CD4-positive, alpha-beta T cell treated with Interferon gamma for 1 hour (primary cell): ENCODE data around the gene ECSIT.
A peak's percentile ranks its signal among the peaks of the same experiment; 100 is the strongest.

ENCODE experiments used
- DNase-seq: peaks from one replicate; pipeline ENCODE4 v3.0.0-alpha.2; 2020

Gene ECSIT

GRCh38 chr19:11549386-11549953 is 20.5 kb upstream of the ECSIT start:
- no peak for DNase-seq

- DNase-seq, result no peak
Observed at GRCh38 chr19:11547929-11548700, 19.2 kb upstream of the ECSIT start.

DNA sequence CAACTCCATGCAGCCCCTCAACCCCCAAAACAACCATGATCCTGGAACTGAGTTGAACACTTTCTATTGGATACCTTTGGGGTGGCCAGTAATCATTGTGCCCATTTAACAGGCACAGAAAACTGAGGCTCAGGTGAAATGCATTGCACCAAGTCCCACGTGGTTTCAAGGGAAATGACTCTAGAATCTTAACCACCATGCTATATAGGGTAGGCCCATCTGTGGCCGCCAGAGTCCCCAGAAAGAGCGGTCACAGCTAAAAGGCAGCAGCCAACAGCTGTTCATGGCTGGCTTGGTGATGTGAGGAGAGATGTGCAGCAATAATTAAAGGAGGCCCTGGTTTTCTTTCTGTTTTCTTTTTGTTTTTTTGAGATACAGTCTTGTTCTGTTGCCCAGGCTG is 12.3 kb upstream of the ECSIT start:
- no peak for DNase-seq

DNA sequence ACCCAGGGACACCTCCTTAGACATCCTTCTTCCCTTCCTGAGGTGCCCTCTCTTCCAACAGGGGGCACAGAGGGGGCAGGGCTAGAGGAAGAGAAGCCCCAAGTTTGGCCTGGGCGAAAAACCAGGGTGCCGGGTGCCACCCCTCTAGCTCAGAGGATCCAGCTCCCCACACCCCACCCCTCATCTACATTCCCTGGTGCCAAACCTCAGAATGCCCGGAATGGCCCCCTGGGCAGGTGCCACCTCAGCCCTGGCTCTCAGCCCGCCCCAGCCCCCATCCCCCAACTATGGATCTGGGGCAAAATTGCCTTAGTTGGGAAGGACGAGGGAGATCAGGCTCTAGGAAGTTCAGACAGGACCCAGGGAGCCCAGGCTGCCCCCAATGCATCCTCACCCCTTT is 11.7 kb upstream of the ECSIT start:
- no peak for DNase-seq

- DNase-seq, result no peak
Observed at GRCh38 chr19:11539495-11540365, 10.8 kb upstream of the ECSIT start.

- DNase-seq, result no peak
Observed at GRCh38 chr19:11538232-11539036, 9.5 kb upstream of the ECSIT start, which contains the start of gene CNN1. TSS of gene CNN1 (plus strand) at chr19:11538851. CDS start at chr19:11538928, 77 bp downstream.

DNA sequence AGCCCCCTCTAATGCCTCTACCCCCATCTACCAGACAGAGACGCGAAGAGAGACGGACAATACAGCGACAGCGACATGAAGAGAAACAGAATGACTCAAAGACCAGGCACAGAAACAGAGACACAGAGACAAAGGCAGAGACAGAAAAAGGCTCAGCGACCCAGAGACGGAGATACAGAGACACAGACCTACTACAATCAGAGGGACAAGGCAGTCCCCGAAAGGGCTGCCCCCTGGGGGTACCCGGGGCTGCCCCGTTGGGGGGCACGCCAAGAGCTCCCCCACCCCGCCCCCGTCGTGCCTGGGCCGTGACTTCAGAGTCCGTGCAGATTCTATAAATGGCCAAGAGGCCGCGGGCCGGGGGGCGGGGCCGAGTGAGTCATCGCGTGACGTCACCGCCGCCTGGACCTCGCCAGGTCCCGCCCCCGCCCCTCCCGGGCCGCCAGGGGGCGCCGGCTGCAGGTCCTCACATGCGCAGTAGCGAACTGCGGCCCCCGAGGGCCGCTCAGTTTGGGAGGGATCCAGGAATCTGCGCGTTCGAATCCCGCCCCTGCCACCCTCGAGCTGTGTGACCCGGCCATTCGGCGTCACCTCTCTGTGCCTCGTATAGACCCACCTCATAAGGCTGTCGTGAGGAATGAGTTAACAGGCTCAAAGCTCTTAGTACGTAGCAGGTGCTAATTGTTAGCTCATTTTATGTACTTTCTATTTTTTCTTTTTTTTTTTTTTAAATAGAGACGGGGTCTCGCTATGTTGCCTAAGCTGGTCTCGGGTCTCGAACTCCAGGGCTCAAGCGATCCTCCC is 7.1 kb upstream of the ECSIT start:
- peak; percentile 84 for DNase-seq

DNA sequence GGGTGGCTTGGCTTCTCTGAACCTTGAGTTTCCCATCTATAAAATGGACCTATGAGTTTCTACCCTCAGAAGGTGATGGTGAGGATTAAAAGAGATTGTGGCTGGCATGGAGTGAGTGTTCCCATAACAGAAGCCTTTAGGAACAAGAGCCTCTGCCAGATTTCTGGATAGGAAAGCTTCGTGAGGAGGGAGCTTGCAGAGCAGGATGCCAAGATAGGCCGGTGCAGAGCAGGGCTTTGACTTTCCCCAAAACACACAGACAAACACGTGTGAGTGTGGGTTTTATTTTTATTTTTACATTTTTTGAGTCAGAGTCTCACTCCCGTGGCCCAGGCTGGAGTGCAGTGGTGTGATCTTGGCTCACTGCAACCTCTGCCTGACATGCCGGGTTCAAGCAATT is 6.0 kb upstream of the ECSIT start:
- DNase-seq, result no peak

DNA sequence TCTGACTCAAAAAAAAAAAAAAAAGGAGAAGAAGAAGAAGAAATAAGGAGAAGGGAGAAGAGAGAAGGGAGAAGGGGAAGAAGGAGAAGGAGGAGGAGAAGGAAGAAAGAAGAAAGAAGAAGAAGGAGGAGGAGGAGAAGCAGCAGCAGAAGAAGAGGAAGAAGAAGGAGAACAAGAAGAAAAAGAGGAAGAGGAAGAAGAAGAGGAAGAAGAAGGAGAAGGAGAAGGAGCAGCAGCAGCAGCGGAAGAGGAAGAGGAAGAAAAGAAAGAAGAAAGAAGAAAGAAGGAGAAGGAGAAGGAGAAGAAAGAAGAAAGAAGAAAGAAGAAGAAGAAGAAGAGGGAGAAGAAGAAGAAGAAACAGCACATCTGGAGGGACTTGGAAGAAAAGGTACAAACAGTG is 5.6 kb upstream of the ECSIT start:
- DNase-seq, result no peak

- DNase-seq, result peak; percentile 46
Observed at GRCh38 chr19:11530432-11530831, 1.5 kb upstream of the ECSIT start.

- no peak for DNase-seq
Observed at GRCh38 chr19:11519138-11519537, 9.8 kb downstream of the ECSIT start.

- DNase-seq, result no peak
Observed at GRCh38 chr19:11513946-11514345, 15.0 kb downstream of the ECSIT start.

- no peak for DNase-seq
Observed at GRCh38 chr19:11510444-11510843, 18.5 kb downstream of the ECSIT start.

GRCh38 chr19:11507370-11508078 is 21.4 kb downstream of the ECSIT start:
- DNase-seq, result no peak

GRCh38 chr19:11506967-11507366 is 22.0 kb downstream of the ECSIT start:
- no peak for DNase-seq

DNA sequence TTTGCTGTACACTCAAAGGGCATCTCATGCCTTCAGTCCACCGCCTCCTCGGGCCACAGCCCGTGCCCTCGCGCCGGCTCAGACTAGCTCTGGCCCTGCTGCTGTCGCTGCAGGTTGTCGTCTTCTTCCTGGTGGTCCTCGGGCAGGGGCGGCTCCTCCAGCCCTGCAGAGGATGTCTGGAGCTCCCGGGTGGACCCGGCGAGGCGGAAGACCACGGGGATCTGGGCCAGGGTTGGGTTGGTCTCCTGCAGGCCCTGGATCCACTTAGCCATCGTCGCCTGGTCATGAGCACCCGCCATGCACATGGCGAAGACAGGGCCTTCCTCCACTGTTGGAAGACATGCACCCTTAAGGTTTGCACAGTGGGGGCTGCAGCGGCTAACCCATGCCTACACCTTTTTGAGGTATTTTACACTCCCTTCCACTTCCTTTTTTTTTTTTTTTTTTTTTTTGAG is 22.8 kb downstream of the ECSIT start:
- no peak for DNase-seq

- DNase-seq, result peak; percentile 94
Observed at GRCh38 chr19:11505504-11506100, 23.3 kb downstream of the ECSIT start, which contains the start of gene ZNF653. TSS of gene ZNF653 (minus strand) at chr19:11505839. CDS start at chr19:11505786, 53 bp downstream.

DNA sequence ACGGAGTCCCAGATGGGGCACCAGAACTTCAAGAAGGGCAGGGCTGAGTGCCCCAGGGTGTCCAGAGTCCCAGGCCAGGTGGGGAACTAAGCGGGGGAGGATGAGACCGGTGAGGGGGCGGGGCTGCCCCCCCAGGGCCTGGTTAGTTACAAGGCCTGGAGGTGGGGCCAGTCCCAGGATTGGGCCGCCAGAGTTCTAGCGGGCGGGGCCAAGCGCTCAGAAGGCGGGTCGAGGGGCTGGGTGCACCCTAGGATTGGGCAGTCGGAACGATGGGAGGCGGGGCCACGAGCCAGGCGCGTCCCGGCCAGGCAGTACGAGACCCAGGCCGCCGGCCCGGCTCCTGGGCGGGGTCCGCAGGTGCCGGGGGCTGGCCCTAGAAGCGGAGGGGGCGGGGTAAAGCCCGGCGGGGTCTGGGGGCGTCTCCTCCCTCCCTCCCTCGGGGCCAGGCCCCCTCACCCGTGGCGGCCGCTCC is 23.9 kb downstream of the ECSIT start:
- DNase-seq, result peak; percentile 97

GRCh38 chr19:11504502-11505031 is 24.4 kb downstream of the ECSIT start:
- DNase-seq, result no peak

GRCh38 chr19:11499890-11500420 is 29.0 kb downstream of the ECSIT start:
- DNase-seq, result no peak
